ENCODE measurements around the gene LRIG1.

Gene LRIG1

GRCh38 chr3:66403323-66403990, 97.4 kb downstream of the LRIG1 start:
- no peak for DNase-seq (ENCODE audit: low read depth)

- DNase-seq (ENCODE audit: low read depth) = no peak
Measured at GRCh38 chr3:66402596-66403290, 98.1 kb downstream of the LRIG1 start.

GRCh38 chr3:66401675-66402491, 98.9 kb downstream of the LRIG1 start:
- no peak for DNase-seq (ENCODE audit: low read depth)

GRCh38 chr3:66401157-66401550, 99.7 kb downstream of the LRIG1 start:
- no peak for DNase-seq (ENCODE audit: low read depth)

- no peak for DNase-seq (ENCODE audit: low read depth)
Measured at GRCh38 chr3:66400411-66401156, 100.2 kb downstream of the LRIG1 start.

- no peak for DNase-seq (ENCODE audit: low read depth)
Measured at GRCh38 chr3:66399529-66400232, 101.1 kb downstream of the LRIG1 start.

- no peak for DNase-seq (ENCODE audit: low read depth)
Measured at GRCh38 chr3:66398228-66399025, 102.4 kb downstream of the LRIG1 start.

- DNase-seq (ENCODE audit: low read depth) = no peak
Measured at GRCh38 chr3:66397745-66398144, 103.1 kb downstream of the LRIG1 start.

GRCh38 chr3:66396888-66397287, 103.9 kb downstream of the LRIG1 start:
- no peak for DNase-seq (ENCODE audit: low read depth)

GRCh38 chr3:66396161-66396760, 104.6 kb downstream of the LRIG1 start:
- no peak for DNase-seq (ENCODE audit: low read depth)

GRCh38 chr3:66395635-66396034, 105.2 kb downstream of the LRIG1 start:
- no peak for DNase-seq (ENCODE audit: low read depth)

GRCh38 chr3:66394753-66395249, 106.0 kb downstream of the LRIG1 start:
- no peak for DNase-seq (ENCODE audit: low read depth)

GRCh38 chr3:66394019-66394752, 106.6 kb downstream of the LRIG1 start:
- peak; percentile 52 for DNase-seq (ENCODE audit: low read depth)

- no peak for DNase-seq (ENCODE audit: low read depth)
Measured at GRCh38 chr3:66393333-66394005, 107.4 kb downstream of the LRIG1 start.

GRCh38 chr3:66392966-66393332, 107.9 kb downstream of the LRIG1 start:
- no peak for DNase-seq (ENCODE audit: low read depth)

- DNase-seq (ENCODE audit: low read depth) = no peak
Measured at GRCh38 chr3:66392512-66392911, 108.3 kb downstream of the LRIG1 start.

- no peak for DNase-seq (ENCODE audit: low read depth)
Measured at GRCh38 chr3:66390013-66390412, 110.8 kb downstream of the LRIG1 start.

GRCh38 chr3:66386925-66387650, 113.7 kb downstream of the LRIG1 start:
- no peak for DNase-seq (ENCODE audit: low read depth)
